Measurements from ENCODE around the gene OLIG3.

The OLIG3 gene

GRCh38 chr6:137494281-137494987 is at the start of gene OLIG3:
OLIG3 (minus strand) TSS chr6:137494394; CDS start chr6:137494170, 224 bp downstream.
- no peak for DNase-seq (ENCODE audit: low read depth)

GRCh38 chr6:137543114-137543513 is 48.9 kb upstream of the OLIG3 start:
- DNase-seq (ENCODE audit: low read depth) = no peak

DNA sequence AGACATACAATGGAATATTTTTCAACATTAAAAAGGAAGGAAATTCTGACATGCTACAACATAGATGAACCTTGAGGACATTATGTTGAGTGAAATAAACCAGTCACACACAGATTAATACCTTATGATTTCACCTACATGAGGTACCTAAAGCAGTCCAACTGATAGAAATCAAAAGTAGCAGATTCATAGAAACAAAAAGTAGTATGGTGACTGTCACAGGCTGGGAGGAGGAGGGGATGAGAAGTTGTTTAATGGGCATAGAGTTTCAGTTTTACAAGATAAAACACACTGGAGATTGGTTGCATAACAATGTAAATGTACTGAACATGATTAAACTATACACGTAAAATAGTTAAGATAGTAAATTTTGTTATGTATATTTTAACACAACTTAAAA is 48.5 kb upstream of the OLIG3 start:
- no peak for DNase-seq (ENCODE audit: low read depth)

GRCh38 chr6:137541534-137542063 is 47.4 kb upstream of the OLIG3 start:
- DNase-seq (ENCODE audit: low read depth) = no peak

- DNase-seq (ENCODE audit: low read depth) = no peak
Observed at GRCh38 chr6:137536104-137536773, 42.0 kb upstream of the OLIG3 start.

- no peak for DNase-seq (ENCODE audit: low read depth)
Observed at GRCh38 chr6:137531376-137532092, 37.3 kb upstream of the OLIG3 start.

DNA sequence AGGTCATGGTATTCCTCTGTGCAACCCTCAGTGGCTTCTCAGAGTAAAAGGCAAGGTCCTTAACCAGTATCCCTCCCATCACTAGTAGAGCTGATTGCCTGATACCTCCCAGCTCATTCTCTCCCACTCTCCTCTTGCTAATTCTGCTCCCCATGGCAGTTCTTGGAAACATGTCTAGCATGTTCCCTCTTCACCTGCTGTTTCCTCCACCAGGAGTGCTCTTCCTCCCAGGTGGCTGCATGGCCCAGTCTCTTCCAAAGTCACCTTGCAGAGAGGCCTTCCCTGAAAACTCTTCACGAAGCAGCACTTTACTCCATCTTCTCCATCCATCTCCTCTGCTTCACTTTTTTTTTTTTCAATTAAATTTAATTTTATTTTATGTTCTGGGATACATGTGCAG is 36.2 kb upstream of the OLIG3 start:
- DNase-seq (ENCODE audit: low read depth) = no peak

DNA sequence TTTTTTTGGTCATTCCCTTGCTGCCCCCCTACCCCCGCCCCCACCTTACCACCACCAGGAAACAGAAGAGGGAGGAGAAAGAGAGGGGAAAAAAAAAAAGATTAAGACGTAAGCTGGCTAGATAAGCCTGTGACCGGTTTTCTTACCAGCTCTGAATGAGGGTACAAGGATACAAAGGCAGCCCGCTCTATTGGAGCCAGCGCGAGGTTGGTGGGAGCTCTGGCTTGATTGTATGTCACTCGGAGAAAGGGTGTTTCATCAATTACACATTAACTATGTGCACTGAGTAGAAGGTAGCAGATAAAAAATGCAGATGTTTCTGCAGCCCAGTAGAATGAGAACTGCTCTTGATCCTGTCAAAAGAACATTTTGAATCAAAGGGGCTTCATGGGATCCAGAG is 28.6 kb upstream of the OLIG3 start:
- no peak for DNase-seq (ENCODE audit: low read depth)

GRCh38 chr6:137522198-137522798 is 28.1 kb upstream of the OLIG3 start:
- no peak for DNase-seq (ENCODE audit: low read depth)

GRCh38 chr6:137520520-137520919 is 26.3 kb upstream of the OLIG3 start:
- no peak for DNase-seq (ENCODE audit: low read depth)

GRCh38 chr6:137519629-137520176 is 25.5 kb upstream of the OLIG3 start:
- no peak for DNase-seq (ENCODE audit: low read depth)

GRCh38 chr6:137518386-137518983 is 24.3 kb upstream of the OLIG3 start:
- no peak for DNase-seq (ENCODE audit: low read depth)

DNA sequence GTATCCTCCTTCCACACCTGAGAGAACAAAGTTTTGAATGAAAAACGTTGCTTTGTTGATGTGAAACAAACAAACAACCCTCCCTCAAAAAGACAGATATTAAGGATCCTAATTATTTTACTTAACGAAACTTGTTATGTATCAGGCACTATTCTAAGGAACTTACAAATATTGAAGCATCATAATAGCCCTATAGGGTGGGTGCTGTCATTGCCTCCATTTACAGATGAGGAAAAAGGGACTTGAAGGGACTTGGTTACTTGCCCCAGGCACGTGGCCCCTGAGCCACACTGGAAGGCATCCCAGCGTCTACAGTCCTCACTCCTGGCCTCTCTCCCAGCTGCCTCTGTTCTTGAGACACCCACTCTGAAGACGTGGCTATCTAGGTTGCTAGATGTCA is 20.2 kb upstream of the OLIG3 start:
- no peak for DNase-seq (ENCODE audit: low read depth)

GRCh38 chr6:137512757-137513605 is 18.8 kb upstream of the OLIG3 start:
- no peak for DNase-seq (ENCODE audit: low read depth)

- no peak for DNase-seq (ENCODE audit: low read depth)
Observed at GRCh38 chr6:137510923-137511322, 16.7 kb upstream of the OLIG3 start.

DNA sequence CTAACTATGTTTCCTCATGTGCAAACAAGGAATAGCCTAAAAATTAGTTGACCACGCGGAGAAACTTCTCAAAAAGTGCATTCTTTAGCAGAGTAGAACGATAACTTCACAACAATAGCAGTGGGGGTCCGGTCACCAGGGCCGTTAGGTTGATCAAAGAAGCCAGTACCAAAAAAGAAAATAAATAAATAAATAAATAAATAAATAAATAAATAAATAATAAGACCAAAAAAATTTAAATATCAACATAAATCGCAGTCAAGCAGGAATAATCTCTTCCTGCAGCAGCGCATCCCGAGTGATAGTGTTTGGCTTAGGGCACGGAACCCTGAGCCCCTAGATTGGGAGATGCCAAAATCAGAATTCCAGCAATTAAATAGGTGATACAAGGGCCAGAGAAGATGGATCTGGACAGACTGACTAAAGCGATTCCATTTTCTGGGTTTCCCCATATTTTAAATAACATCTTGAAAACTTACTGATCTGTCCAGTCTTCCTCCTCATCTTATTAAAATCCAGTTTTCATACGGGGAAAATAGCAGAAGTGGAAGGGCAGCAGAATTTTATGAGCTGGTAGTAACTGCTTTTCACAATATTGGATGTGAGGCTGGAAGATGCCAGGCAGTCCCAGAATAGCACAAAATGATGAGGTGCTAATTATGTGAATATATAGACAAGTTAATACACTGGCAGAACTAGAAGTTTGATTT is 4.4 kb upstream of the OLIG3 start:
- DNase-seq (ENCODE audit: low read depth) = no peak

GRCh38 chr6:137497721-137498463 is 3.7 kb upstream of the OLIG3 start:
- no peak for DNase-seq (ENCODE audit: low read depth)

DNA sequence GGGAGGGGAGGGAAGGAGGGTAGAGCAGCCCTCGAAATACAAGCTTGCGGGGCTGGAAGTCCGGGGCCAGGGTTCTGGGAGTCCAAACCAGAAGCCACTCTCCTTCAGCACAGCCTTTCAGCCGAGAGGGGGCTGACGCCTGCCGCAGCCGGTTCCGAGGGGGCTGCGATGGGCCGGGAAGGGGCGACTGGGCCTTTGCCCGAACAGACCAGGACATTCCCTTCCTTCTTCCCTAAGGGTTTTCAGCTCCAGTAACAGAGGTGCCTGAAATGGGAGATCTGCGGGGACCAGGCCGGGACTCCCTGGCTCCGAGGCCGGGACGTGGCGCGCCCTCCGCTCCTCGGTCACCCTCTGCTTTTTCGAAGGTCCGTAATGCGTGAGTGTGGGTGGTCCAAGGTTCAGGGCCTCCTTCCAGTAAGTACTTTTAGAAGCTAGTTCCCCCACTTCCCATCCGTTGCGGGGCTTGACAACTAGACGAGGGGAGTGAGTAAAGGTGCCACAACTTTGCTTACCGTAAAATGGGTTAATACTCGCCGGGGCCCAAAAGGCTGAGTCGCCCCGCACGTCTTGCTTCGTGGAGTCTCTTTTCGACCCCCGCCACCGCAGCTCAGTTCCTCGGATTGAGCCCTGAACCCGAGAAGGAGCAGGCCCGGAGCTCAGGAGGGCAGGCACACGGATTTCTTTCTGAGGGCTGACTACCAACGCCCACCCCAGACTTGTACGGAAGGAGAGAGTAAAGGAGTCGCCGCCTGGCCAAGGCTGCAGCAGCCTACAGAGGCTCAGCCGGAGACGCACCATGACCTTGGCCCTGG is 2.9 kb upstream of the OLIG3 start:
- no peak for DNase-seq (ENCODE audit: low read depth)

- DNase-seq (ENCODE audit: low read depth) = no peak
Observed at GRCh38 chr6:137496368-137496767, 2.2 kb upstream of the OLIG3 start.
